HFFc6 (cell line): ENCODE results near the gene ASB6. TPM values are rescaled to one million over a fixed set of nuclear protein-coding genes. Genes with fewer than 3 reads are reported as not detected.
A peak's percentile ranks its signal among the peaks of the same experiment; 100 is the strongest.

Source experiments
- DNase-seq: peaks from one replicate; pipeline ENCODE4 v3.0.0-alpha.2; 2018
- H3K27ac Mint-ChIP-seq: 2 replicates; pipeline ENCODE4 v1.8.0; 2020; ENCODE audit warnings: mild to moderate bottlenecking, mixed read lengths
- H3K27me3 Mint-ChIP-seq: 2 replicates; pipeline ENCODE4 v1.8.0; 2021; ENCODE audit warnings: mild to moderate bottlenecking, moderate library complexity, mixed read lengths; ENCODE audit not compliant: insufficient read depth
- H3K36me3 Mint-ChIP-seq: 2 replicates; pipeline ENCODE4 v1.8.0; 2021; ENCODE audit warnings: low read depth, mixed read lengths
- H3K4me1 Mint-ChIP-seq: 2 replicates; pipeline ENCODE4 v1.8.0; 2020; ENCODE audit warnings: low read depth, mixed read lengths
- H3K4me3 Mint-ChIP-seq: 2 replicates; pipeline ENCODE4 v1.8.0; 2020; ENCODE audit warnings: mild to moderate bottlenecking, moderate library complexity, mixed read lengths
- H3K9me3 Mint-ChIP-seq: 2 replicates; pipeline ENCODE4 v1.8.0; 2020; ENCODE audit warnings: mild to moderate bottlenecking, mixed read lengths
- total RNA-seq, 6 experiments: library from RNA; stranded (reverse); fragmentation: NEBNext Ultra II Directional; extraction: Animal tissue kit (Norgen Biotek cat#: 25700); gene quantifications; 2 replicates in 1 of 6; 3 replicates in 5 of 6; pipeline ENCODE4 v1.2.3, GENCODE V29; 2021
- TF ChIP-seq, protein P1 (sequence below): fragments of 200-600 bp; sonication (generic); IDR thresholded peaks from 2 replicates; pipeline ENCODE4 v1.5.0; 2021; ENCODE audit warnings: antibody characterized with exemption, mild to moderate bottlenecking

ASB6 gene
- total RNA-seq, 6 experiments from 2014 or later: 28.9 to 33.1 (median 30.6) TPM

DNA sequence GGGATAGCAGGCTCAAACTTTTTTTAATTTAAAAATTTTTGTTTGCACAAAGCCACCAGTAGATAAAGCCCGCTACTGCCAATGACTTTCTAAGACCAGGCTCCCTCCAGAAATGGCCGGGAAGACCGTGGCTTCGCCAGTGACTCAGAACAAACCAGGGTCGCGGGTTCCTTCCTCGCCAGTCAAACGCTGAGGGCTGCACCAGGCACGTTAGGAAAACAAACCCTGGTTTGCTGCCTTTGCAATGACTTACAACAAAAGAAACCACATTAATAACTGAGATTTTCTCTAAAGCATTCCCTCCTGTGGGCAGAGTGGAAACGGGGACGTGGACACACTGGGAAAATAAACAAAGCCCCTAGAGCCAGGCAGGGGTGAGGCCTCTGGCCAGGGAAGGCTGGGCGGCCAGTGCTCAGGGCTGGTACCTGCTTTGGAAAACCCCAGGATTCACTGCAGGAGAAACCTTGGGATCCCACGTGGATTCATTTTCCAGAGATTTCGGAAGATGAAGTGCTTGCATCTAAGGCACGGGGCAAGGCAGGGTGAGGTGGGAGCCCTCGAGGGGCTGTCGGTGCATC, 27.3 kb upstream of the ASB6 start:
- TF ChIP-seq, protein P1, sequence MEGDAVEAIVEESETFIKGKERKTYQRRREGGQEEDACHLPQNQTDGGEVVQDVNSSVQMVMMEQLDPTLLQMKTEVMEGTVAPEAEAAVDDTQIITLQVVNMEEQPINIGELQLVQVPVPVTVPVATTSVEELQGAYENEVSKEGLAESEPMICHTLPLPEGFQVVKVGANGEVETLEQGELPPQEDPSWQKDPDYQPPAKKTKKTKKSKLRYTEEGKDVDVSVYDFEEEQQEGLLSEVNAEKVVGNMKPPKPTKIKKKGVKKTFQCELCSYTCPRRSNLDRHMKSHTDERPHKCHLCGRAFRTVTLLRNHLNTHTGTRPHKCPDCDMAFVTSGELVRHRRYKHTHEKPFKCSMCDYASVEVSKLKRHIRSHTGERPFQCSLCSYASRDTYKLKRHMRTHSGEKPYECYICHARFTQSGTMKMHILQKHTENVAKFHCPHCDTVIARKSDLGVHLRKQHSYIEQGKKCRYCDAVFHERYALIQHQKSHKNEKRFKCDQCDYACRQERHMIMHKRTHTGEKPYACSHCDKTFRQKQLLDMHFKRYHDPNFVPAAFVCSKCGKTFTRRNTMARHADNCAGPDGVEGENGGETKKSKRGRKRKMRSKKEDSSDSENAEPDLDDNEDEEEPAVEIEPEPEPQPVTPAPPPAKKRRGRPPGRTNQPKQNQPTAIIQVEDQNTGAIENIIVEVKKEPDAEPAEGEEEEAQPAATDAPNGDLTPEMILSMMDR: peak; percentile 28; the same call in 1 of the 2 replicates
- Mint-ChIP-seq H3K4me1 (peaks cover 47% of the 10 kb centered on the region), H3K9me3 (no peaks in the 10 kb centered on the region), H3K27me3 (no peaks in the 10 kb centered on the region; the same call in none of the 2 replicates), H3K4me3 (peak overlapping the region; percentile 74; the same call in 1 of the 2 replicates), H3K27ac (peak overlapping the region; percentile 78; the same call in 1 of the 2 replicates), H3K36me3 (peaks cover 12% of the 10 kb centered on the region; the same call in 1 of the 2 replicates)
- DNase-seq: peak; percentile 38

DNA sequence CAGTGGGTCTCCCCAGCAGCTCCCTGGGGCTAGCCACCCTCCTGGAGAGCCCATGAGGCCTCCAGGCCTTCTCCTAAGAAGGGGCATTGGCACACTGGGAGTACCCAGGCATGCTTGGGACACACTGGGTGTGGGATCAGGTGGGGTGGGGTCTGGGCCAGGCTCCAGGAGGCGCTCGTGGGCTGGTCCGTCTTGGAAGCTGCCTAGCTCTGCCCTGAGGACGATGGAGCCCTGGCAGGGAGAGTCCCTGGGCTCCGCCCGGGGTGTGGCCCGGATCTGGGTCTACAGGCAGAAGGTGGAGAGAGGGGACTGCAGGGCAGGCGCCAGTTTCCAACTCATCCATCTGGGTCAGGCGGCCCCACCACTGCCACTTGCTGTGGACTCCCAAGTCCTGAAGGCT, 25.9 kb upstream of the ASB6 start:
- H3K4me3 Mint-ChIP-seq: peak overlapping the region; percentile 92
- peaks cover 46% of the 10 kb centered on the region for H3K4me1 Mint-ChIP-seq
- H3K36me3 Mint-ChIP-seq: peaks cover 12% of the 10 kb centered on the region; the same call in 1 of the 2 replicates
- H3K27ac Mint-ChIP-seq: no peak overlapping the region
- H3K9me3 Mint-ChIP-seq: no peaks in the 10 kb centered on the region
- DNase-seq: no peak
- TF ChIP-seq, protein P1: peak; percentile 26; the same call in 1 of the 2 replicates
- H3K27me3 Mint-ChIP-seq: no peaks in the 10 kb centered on the region; the same call in none of the 2 replicates

DNA sequence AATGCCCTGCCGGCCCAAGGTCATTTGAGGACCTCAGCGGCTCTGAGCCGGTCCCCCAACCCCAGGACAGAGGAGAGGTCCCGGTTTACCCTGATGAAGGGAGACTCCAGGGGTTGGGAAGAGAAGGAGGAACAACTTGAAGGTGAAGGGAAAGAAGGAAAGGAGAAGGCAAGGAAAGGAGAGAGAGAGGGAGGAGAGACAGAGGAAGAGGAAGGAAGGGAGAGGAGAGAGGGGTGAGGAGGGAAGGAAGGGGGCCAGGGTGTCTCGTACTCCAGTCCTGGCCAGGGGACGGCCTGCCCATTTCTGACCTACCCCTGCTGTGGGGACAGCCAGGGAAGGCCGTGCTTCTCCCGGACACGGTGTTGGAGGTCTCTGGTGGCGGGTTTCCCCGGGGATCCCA, 25.4 kb upstream of the ASB6 start:
- TF ChIP-seq, protein P1: no peak
- Mint-ChIP-seq H3K9me3 (no peaks in the 10 kb centered on the region), H3K4me3 (peak overlapping the region; percentile 92), H3K4me1 (peaks cover 44% of the 10 kb centered on the region), H3K27me3 (no peaks in the 10 kb centered on the region; the same call in none of the 2 replicates), H3K27ac (peak overlapping the region; percentile 72; the same call in 1 of the 2 replicates), H3K36me3 (peaks cover 12% of the 10 kb centered on the region; the same call in 1 of the 2 replicates)
- DNase-seq: no peak

- Mint-ChIP-seq H3K4me3 (peak overlapping the region; percentile 92), H3K9me3 (no peaks in the 10 kb centered on the region), H3K36me3 (peaks cover 12% of the 10 kb centered on the region; the same call in 1 of the 2 replicates), H3K27ac (no peak overlapping the region), H3K4me1 (peaks cover 40% of the 10 kb centered on the region), H3K27me3 (no peaks in the 10 kb centered on the region; the same call in 1 of the 2 replicates)
- TF ChIP-seq, protein P1: no peak
- DNase-seq: no peak
These were observed 24.6 kb upstream of the ASB6 start for GRCh38 chr9:129666575-129666974.

- TF ChIP-seq, protein P1: no peak
- Mint-ChIP-seq H3K27ac (peak overlapping the region; percentile 68), H3K4me1 (peaks cover 34% of the 10 kb centered on the region), H3K4me3 (peak overlapping the region; percentile 92), H3K9me3 (no peaks in the 10 kb centered on the region), H3K36me3 (peaks cover 12% of the 10 kb centered on the region; the same call in 1 of the 2 replicates), H3K27me3 (no peaks in the 10 kb centered on the region; the same call in 1 of the 2 replicates)
- DNase-seq: no peak
These were observed 24.0 kb upstream of the ASB6 start for GRCh38 chr9:129665814-129666520.
